GM18502 (cell line): Measurements from ENCODE around the gene TNK1.

Experiments
- ATAC-seq: cut with Tn5 transposase; IDR thresholded peaks from one replicate; pipeline ENCODE4 v1.9.1; 2021; ENCODE audit warnings: mild to moderate bottlenecking; ENCODE audit not compliant: unreplicated experiment, poor library complexity

The TNK1 gene

GRCh38 chr17:7428557-7428956 lies 47.7 kb downstream of the TNK1 start, which contains the start of gene SPEM3:
Gene SPEM3 (plus strand): TSS chr17:7428857. CDS start chr17:7428903, 46 bp downstream.
- no peak for ATAC-seq

DNA sequence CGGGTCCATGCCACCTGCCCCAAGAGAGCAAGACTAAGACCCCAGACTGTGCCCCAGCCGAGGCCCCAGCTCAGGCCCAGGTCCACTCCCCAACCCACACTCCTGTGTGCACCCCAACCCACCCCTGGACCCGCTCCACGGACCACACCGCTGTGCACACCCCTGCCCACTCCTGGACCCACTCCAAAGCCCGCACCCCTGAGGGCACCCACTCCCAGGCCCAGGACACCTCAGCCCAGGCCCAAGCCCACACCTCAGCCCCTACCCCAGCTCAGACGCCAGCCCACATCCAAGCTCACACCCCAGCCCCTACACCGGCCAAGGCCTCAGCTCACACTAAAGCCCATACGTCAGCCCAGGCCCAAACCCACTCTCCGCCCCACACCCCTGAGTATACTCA lies 48.8 kb downstream of the TNK1 start:
- no peak for ATAC-seq

DNA sequence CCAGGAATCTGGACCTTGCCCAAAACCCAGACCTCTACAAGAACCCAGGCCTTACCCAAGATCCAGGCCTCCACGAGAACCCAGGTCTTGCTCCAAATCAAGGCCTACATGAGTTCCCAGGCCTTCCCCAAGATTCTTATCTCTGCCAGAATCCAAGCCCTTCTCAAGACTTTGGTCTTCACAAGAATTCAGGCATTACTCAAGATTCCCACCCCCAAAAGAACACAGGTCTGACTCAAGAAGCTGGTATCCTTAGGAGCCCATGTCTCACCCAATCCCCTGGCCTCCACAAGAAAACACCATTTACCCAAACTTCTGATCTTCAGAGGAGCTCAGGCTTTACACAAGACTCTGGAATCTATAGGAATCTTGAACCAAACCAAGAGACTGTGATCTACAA lies 50.3 kb downstream of the TNK1 start:
- ATAC-seq, result no peak

DNA sequence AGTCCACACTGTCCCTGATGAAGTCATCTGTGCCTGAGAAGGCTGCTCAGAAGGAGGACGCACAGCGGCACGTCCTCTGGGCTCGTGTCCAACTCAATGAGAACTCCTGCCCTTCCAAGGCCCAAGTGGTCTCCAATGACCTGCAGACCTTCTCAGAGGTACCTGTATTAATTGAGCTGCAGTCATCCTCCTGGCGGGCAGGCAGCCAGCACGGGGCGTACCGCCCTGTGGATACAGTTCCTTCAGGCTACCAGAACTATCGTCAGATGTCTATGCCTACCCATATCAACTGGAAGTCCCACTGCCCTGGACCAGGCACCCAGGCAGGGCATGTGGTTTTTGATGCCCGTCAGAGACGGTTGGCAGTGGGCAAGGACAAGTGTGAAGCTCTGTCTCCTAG lies 51.4 kb downstream of the TNK1 start:
- no peak for ATAC-seq

DNA sequence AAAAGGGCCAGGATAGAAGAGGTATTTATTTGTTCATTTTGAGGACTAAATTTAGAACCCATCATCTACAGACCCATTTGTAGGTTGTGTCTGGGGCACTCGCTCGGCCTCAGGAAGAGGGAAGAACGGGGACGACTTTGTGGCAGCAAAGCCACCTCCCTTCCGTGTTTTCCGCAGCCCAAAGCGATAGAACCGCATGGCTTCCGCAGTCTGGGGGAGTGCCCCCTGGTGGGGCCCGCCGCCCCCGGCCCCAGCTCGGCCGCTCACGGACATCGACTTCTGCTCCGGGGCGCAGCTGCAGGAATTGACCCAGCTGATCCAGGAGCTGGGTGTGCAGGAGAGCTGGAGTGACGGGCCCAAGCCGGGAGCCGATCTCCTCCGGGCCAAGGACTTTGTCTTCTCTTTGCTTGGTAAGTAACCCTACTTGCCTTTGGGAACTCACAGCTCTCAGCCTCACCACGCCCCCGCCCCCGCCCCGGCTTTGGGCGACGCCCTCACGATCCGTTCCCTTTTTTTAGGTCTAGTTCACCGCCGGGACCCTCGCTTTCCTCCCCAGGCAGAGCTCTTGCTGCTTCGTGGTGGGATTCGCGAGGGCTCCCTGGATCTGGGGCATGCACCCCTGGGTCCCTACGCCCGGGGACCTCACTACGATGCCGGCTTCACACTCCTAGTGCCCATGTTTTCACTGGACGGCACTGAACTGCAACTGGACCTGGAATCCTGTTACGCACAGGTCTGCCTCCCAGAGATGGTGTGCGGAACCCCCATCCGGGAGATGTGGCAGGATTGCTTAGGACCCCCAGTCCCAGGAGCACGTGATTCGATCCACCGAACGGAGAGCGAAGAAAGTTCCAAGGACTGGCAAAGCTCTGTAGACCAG lies 55.0 kb downstream of the TNK1 start:
- ATAC-seq, result peak; percentile 21

GRCh38 chr17:7436556-7437368 lies 55.9 kb downstream of the TNK1 start:
- no peak for ATAC-seq

- ATAC-seq, result no peak
Observed at GRCh38 chr17:7437369-7437863, 56.5 kb downstream of the TNK1 start.

GRCh38 chr17:7437950-7438614 lies 57.2 kb downstream of the TNK1 start:
- no peak for ATAC-seq

DNA sequence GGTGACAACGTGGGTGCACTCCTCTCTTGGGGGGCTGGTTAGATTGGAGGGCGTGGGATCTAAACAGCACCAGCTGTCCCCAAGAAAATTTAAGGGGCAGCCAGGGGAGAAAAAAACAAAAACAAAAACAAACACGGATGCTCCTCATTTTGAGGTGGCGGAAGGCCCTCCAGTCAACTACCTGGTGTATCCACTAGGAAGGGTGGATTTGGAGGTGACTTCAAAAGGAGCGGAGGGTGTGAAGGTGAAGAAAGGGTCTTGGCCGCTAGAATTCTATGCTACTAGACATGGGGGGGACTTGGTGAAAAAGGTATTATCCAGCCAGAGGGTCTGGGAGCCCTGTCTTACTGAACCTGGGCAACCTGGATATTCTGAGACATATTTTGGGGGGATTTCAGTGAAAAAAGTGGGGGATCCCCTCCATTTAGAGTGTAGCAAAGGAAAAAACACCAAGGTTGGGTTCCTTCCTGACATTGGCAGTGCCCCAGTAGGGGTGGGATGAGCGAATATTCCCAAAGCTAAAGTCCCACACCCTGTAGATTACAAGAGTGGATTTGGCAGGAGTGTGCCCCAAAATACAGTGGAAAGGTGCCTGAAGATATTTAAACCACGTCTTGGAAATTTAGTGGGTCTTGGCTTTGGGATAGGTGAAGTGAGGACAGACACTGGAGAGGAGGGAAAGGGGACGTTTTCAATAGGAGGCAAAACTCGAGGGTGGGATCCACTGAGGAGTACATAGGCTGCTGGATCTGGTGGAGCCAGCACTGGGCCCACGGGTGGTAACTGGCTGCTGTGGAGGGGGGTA lies 58.0 kb downstream of the TNK1 start:
- no peak for ATAC-seq
